Measurements from ENCODE around the gene EZR. TPM values are rescaled to one million over a fixed set of nuclear protein-coding genes. Genes with fewer than 3 reads are reported as not detected.
A peak's percentile ranks its signal among the peaks of the same experiment; 100 is the strongest.
"Not testable (repeated sequence)": the region's sequence is repeated elsewhere in the genome, so short reads cannot be mapped to it uniquely, and the experiment has no call there.

The EZR gene
- total RNA-seq, 1 experiment from 2014 or later, result 95.6 TPM

DNA sequence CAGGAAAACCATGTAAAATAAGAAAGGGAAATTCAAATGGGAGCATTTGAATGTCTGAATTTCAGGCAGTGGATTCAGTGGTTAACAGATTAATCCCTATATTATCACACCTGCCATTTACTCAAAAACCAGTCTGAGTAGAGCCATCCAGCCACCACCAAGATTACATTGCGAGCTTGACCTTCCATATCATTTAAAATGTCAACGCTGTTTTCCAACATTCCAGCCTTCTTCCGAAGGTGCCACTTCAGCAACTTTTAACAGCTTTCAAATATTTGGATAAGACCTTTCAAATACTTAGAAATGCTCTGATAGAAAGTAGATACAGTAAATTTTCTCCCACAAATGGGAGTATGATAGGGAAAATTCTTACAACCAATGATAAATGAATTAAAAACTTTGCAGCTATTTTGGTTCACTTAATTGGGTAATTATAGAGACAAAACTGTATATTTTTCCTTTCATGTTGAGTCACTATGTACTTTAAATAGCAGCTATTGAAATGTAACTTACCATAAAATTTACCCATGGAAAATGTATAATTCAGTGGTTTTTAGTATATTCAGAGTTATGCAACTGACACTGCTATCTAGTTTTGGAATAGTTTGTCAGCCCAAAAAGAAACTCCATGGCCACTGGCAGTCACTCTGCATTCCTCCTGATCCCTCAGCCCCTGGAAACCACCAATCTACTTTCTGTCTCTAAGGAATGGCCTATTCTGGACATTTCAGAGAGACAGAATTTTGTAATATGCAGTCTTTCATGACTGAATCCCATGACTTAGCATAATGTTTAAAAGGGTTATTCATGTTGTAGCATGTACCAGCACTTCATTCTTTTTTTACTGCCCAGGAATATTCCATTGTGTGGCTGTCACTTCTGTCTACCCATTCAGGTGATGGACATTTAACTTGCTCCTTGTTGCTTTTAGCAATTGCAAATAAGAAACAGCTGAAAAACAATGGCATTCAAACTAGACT, 21.5 kb downstream of the EZR start:
- peak; percentile 44 for DNase-seq (ENCODE audit: low read depth)

DNA sequence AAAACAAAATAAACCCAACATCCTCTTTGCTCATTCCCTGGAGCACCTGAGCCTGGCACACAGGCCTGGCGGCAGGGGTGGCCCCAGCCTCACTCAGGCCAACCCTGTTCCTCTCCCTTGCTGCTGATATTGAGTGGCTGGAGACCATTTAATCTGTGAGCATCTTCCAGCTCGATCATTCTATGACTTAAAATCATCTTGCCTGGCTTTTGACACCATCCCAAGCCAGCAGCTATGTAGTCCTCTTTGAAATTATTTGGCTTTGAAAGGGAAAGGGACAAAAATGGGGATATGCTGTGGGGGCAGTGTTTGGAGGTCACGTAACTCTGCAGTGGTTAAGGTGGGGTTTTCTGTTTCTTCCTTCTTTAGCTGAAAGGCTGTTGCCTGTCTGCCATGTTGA, 22.8 kb downstream of the EZR start:
- DNase-seq (ENCODE audit: low read depth), result no peak

DNA sequence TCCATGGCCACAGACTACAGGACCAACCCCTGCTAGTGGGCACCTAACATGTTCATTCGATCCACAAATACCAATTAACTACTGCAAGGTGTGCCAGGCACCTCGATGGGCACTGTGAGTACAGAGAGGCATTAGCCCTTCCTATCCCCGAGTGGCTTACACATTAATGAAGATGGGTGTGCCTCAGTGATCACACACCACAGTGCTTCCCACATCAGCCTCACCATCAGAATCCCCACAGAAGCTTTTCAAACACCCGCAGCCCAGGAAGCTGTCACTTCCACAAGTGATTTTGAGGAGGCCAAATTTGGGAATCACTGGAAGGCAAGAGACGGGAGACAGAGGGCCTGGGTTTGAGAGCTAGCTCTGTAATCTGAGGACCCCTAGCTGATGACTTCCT, 23.7 kb downstream of the EZR start:
- no peak for DNase-seq (ENCODE audit: low read depth)

DNA sequence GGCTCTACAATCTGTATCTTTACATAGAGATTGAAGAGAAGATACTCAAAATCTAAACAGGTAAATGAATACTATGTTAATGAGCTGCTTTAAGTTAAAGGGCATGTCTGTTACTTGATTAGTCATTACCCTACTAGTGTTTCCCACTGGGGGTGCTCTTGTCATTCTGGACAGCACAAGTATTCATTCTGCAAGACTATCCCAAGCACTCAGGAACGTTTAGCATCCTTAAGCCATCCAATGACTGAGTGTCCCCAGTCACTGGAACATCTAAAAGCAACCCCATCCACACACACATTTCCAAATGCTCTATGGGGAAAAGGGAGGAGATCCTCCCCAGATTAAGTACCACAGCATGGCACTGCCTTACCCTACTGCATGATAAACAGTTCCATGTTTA, 25.7 kb downstream of the EZR start:
- peak; percentile 69 for DNase-seq (ENCODE audit: low read depth)

DNA sequence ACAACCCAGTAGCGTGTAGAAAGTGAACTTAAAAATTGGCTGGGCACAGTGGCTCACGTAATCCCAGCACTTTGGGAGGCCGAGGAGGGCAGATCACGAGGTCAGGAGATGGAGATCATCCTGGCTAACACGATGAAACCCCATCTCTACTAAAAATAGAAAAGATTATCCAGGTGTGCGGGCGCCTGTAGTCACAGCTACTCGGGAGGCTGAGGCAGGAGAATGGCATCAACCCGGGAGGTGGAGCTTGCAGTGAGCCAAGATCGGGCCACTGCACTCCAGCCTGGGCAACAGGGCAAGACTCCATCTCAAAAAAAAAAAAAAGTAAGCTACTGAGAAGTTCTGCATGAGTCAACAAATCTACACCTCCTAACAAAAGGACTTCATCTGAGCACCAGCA, 26.7 kb downstream of the EZR start:
- DNase-seq (ENCODE audit: low read depth), result not testable (repeated sequence)

DNA sequence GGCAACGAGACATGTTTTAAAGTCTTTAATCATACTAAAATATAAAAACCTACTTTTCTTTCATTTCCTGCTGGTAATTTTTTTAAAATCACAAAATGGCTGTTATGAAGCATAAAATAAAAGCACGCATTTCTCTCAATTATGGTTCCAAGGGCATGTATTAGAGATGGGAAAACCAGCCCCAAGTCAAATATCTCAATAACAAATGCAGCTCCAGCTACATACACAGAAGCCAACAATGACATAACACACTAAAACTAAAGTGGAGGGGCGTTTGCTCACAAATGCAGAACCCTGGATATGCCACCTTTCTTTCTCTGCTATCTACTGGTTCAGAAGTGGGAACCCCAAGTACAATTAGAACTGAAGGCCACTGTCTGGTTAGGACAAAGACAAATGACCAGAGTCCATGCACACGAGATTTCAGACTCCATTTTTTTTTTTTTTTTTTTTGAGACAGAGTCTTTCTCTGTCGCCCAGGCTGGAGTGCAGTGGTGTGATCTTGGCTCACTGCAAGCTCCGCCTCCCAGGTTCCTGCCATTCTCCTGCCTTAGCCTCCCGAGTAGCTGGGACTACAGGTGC, 27.8 kb downstream of the EZR start:
- DNase-seq (ENCODE audit: low read depth), result no peak

DNA sequence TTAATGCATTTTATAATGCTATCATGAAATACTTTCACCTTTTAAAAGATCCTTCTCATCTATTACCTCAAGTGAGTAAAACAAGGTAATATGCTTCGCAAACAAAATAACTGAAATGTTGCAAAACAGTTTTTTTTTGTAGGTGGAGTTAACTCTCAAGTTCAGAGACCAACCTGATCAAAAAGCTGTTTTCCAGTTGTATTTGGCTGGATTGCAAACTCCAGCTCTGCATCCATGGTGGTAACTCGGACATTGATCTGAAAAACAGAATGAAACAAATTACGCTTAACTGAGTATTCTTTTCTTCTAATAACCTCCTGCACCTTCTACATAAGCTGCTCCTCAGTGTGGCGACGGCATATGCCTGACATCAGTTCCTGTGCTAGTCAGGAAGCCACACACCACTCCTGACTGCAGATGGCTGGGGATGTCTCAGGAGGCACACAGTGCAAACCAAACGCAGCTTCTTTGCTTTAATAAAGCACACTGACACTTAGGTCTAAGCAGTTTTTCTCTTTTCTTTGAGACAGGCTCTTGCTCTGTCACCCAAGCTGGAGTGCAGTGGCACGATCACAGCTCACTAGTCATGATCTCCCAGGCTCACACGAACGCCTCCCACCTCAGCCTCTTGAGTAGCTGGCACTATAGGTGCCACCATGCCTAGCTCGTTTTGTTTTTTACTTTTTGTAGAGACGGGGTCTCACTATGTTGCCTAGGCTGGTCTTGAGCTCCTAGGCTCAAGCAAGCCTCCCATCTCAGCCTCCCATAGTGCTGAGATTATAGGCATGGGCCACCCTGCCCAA, 29.9 kb downstream of the EZR start:
- no peak for DNase-seq (ENCODE audit: low read depth)

DNA sequence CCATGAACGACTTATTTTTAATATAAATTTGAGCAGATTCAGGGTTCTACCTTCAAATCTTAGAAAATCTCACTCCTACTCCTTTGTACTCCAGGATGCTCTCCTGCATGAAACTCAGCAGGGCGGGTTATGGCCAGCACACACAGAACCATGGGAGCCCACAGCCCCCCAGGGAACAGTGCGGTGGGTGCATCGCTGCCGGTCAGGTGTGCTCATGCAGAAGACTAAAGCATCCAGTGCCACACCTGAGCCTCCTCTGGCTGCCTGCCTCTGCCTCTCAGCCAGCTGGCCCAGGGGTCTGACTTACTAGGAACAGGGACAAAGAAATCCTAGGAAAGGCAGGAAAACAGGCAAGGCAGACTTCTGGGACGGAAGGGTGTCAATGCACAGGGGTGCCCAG, 31.8 kb downstream of the EZR start:
- DNase-seq (ENCODE audit: low read depth), result no peak

DNA sequence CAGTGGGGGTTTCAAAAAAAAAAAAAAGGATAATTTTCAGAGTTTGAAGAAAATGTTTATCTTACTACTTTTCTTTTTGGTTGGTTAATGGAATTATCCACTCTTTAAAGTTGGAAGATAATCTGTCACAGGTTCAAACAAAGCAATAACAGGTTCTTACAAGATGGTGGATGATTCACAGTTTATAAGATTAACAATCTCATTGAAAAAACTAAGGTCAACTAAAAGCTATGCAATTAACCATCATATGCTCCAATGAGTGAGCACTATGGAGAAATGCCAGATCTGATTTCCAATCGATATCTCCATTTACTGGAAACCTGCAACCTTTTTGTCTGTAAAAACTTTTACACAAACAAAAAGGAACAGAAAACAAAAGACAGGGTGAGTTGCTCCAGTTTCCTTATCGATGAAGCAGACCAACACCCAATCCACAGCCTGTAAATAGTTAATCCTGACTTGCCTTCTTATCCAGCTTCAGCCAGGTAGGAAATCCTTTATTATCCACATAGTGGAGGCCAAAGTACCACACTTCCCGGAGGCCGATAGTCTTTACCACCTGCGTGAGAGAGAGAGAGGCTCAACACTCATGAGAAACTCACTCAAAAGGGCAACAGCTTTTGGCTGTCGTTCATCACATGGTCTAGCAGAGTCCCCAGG, 32.4 kb downstream of the EZR start:
- no peak for DNase-seq (ENCODE audit: low read depth)

DNA sequence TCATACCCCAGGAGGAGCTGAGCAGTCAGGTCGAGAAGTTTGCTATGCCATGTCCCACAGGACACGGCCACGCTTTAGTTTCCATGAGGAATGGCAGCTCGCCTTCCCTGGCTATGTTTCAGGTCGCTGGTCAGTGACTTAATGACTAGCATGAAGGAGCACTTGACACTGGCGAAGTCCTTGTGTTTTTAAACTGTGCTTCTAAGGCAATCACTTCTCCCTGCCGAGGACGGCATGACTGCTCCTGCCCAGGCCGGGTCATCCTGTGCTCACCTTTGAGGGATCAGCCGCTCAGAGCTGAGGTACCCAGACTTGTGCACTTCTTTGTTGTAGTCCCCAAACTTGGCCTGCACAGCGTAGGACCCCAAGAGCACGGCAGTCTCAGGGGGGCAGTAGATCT, 34.1 kb downstream of the EZR start:
- no peak for DNase-seq (ENCODE audit: low read depth)

DNA sequence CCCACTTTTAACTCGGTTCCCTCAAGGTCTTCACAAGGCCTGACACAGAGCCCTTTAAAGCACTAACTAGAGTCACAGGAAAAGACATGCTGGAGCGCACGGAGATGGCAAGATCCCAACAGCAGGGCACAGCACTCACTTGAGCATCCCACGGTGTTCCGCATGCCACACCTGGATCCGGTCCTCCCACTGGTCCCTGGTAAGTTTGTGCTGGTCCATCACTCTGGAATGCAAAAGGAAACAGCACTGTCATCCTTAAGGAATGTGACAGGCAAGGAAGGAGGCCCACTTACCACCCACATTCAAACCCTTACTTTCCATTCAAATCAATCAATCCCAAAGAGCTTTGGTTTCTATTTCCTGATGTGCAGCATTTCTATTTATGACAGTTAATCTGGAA, 34.7 kb downstream of the EZR start:
- peak; percentile 48 for DNase-seq (ENCODE audit: low read depth)

DNA sequence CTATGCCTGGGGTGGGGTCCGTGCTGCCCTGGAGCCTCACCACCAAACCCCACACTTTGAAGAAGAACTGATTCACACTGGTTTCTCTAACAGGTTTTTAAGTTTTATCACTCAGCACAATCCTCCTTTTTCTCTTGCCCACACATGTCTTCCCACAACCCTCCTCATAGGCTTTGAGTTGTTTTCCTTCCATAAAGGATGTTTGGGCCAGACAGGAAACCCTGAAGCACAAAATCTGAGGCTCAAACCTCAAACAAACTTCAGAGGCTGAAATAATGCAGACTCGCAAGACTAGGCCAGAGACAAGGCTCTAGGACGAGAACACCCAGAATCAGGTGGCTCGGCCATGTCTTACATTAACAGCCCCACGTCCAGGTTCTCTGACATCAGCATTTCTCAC, 35.3 kb downstream of the EZR start:
- no peak for DNase-seq (ENCODE audit: low read depth)

DNA sequence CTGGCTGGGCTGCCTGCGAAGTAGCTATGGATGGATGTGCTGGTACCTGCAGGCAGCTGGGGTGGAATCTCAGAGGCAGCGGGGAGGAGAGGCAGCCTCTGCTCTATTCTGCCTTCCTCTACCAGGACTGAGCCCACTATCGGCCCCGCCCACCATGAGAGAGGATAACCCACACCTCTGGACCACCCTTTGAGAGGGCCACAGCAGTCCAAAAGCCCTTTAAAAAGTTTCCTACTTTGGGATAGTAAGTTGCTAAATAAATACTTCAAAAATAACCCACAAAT, 36.1 kb downstream of the EZR start:
- DNase-seq (ENCODE audit: low read depth), result no peak

DNA sequence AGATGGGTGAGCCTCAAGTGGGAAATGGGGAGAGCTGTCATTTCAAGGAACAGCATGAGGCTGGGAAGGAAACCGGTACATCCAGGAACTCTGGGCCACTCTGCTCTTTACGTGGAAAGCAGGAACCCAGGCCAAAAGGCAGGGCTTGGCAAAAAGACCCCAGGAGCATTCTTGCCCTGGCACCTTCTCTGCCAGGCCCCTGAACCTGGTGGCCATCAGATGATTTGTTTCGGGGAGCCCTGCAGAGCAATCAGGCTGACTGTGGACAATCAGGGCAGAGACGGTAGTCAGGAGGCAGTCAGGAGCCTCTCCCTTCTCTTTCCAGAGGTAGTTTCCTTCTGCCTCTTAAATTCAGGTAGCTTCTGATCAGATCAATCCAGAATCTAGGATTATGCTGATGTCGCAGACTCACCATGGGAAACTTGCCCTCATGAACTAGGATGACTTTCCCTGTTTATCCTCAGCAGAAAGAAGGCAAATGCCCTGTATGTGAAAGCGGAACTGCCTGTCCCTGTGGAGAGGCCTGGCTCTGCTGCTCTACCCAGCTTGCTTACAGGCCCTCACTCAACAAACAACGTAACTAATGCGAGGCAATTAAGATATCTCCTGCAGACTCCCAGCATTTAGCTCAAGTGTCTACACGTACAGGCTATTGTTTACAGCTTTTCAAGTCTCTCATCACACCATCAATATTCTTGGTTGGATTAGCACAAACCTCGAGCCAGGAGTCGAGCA, 36.6 kb downstream of the EZR start:
- DNase-seq (ENCODE audit: low read depth), result no peak

DNA sequence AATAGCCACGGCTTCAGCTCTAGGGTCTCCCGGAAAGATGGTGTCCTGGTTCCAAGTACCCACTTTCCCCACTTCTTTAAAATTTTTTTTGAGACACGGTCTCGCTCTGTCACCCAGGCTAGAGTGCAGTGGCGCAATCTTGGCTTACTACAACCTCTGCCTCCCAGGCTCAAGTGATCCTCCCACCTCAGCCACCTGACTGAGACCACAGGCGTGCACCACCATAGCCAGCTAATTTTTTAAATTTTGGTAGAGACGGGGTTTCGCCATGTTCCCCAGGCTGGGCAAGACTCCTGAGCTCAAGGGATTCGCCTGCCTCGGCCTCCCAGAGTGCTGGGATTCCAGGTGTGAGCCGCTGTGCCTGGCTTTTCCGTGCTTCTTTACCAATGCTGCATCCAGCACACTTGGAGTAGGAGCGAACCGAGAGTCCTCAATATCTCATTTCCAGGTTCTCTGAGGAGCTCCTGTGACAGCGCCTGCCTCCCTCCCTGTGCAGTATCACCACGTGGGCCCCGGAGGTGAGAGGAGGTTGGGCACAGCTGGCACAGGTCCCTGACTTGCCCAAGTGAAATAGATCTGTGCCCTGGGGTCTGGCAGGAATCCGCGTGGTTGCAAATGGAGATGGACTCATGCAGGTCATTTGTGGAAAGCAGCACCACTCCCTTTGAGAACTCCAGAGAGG, 37.3 kb downstream of the EZR start:
- DNase-seq (ENCODE audit: low read depth), result no peak

DNA sequence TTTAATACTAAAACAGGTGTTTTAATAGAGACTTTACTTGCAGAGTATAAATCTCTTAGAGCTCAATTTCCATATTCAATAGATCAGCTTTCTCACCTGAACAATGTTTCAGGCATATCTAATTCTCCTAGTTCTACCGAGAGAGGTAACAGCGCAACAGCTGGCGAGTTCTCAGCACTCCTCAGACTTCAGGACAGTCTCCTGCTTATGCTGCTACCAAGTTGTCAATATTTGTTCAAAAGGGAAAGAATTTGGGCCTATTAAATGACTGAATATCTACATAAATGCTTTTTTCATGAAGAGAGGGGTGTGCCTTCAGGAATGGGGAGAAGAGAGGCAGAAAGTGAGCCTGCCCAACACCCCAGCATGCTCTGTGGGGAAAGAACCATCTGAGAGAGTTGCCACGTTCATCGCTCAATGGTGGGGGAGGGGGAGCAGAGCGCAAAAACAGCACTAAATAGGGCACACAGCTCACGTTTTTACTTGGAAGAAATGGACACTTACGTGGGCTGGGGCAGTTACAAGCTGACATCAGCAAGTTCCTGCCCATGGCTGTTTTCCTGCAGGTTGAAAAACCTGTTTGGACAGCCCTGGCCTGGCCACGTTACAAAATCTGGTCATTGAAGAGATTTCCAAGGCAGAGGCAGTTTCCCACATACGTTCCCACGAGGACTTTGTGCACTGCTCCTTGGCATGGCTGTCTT, 38.0 kb downstream of the EZR start:
- DNase-seq (ENCODE audit: low read depth), result no peak

DNA sequence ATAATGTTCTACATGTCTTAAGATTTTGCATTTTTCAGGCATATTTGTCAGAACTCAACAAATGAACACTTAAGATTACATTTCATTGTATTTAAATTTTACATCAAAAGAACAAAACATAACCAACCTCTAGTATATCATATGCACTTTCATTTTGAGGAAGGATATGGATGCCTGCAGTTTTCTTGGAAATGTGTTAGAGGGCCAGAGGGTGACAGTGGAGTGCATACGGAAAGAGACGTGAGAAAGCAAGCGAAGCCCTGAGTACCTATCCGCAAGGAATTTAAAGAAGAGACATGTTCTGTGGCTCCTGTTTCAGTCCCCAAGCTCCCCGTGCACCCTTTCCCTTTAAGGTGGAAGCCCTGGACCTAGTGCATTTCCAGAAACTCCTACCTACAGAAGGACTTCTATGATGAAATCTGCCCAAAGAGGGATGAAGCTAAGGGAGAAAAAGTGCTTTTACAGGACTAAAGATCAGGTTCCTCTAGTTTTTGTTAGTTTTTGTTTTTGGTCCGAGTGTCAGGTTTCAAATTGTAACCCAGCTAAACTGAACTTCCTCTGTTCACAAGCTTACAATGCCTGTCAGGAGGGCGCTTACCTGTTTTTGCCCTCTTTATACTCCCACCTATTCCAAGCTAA, 38.8 kb downstream of the EZR start:
- DNase-seq (ENCODE audit: low read depth), result no peak

DNA sequence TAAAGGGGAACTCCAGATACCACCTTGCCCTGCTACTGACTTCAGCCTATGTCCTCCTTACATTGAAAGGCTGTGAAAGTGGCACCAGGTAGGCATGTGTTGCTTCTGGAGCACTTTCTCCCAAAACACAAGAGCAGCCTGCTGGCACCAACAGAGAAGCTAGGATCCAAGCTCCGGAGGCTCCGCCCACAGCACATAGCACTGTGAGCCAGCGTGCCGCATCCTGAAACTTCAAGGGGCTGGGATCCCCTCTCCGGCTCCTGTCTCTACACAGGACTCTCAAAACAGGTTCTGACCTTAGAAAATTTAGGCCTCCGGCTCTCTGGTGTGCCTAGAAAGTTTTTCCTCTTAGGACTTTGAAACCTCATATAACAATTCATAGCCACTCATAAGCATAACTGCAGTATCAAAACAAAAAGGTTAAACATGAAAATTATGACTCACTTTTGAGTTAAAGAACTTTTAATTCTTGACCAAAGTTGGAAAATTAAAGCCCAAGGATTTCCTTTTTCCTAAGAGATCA, 41.1 kb downstream of the EZR start:
- no peak for DNase-seq (ENCODE audit: low read depth)

DNA sequence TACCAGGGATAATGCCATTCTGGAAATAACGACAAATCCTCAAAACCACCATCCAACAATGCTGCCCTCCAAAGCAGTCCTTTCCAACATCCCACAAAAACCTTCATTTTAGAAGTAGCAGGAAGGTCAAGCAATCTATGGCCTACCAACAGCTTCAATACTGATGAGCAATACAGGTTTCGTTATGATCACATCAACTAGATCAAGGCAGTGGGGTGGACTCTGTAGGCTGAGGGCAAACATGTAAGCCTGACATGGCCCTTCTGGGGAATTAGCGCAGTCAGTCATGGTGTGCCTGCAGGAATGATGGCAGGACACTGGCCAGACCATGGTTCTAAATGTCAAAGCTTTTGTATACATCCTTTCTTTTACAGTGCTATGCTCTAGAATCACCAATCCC, 41.7 kb downstream of the EZR start:
- no peak for DNase-seq (ENCODE audit: low read depth)

DNA sequence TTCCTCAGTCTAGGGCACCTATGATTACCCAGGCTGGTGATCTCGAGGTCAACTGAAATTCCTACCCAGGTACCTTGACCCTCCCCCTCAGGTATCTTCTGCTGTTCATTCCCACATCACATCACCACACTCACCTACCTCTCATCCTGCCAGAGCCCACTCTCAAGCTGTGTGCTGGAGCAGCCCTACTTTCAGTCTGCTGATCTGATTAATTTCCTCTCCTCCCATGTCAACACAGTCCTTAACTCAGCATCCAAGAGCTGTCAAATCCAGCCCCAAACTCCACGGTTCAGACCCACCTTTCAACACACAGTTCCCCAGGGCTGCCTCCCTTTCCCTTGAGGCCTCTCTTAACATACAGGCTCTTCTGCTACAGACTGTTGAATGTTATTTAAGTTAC, 42.4 kb downstream of the EZR start:
- DNase-seq (ENCODE audit: low read depth), result no peak

Measured in RPMI7951 (cell line).